ENCODE results near the gene DDHD1.
A peak's percentile ranks its signal among the peaks of the same experiment; 100 is the strongest.

Gene DDHD1

DNA sequence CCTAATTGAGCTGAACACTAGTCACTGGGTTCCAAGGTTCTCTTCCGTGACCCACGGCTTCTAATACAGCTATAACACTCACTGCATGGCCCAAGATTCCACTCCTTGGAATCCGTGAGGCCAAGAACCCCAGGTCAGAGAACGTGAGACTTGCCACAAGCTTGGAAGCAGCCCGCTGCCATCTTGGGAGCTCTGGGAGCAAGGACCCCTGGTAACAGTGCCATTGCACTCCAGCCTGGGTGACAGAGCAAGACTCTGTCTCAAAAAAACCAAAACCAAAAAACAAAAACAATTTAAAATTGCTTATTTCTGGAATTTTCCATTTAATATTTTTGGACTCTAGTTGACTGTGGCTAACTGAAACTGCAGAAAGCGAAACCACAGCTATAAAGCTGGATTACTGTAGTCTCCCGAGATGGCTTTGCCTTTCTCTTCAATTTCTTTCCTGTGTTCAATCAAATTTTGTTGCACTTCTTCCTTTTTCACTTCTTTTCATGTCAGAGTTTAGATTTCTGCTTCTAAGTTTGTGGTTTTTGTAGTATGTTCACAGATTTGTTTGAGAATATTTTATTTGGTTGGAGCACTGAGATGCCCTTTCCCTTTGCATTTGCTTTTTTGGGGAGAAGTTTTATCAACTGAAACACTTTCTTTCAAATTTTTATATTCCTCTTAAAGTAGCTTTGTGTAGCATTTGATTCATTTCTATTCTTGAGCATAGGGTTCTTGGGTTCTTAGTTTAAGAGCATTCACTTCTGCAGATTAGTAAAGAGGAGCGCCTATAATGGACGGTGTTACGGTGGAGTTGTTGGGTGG lies 44.6 kb downstream of the DDHD1 start:
- peaks cover 88% of the 10 kb centered on the region for H3K79me2 ChIP-seq (ENCODE audit: insufficient read depth, low read length)
- no peaks in the 10 kb centered on the region for H4K20me1 ChIP-seq (ENCODE audit: insufficient read depth, low read length)
- no peak for TF ChIP-seq EZH2 (IDR thresholded peaks at IDR 0.05; ENCODE audit: borderline replicate concordance, low read depth, low read length, severe bottlenecking)
- TF ChIP-seq, protein P1, sequence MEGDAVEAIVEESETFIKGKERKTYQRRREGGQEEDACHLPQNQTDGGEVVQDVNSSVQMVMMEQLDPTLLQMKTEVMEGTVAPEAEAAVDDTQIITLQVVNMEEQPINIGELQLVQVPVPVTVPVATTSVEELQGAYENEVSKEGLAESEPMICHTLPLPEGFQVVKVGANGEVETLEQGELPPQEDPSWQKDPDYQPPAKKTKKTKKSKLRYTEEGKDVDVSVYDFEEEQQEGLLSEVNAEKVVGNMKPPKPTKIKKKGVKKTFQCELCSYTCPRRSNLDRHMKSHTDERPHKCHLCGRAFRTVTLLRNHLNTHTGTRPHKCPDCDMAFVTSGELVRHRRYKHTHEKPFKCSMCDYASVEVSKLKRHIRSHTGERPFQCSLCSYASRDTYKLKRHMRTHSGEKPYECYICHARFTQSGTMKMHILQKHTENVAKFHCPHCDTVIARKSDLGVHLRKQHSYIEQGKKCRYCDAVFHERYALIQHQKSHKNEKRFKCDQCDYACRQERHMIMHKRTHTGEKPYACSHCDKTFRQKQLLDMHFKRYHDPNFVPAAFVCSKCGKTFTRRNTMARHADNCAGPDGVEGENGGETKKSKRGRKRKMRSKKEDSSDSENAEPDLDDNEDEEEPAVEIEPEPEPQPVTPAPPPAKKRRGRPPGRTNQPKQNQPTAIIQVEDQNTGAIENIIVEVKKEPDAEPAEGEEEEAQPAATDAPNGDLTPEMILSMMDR (IDR thresholded peaks at IDR 0.05; ENCODE audit: borderline replicate concordance, extremely low read depth, low read length, poor library complexity, severe bottlenecking): no peak
- H3K27ac ChIP-seq (ENCODE audit: low read length): peak overlapping the region; percentile 96
- H3K4me1 ChIP-seq (ENCODE audit: insufficient read depth, low read length): peaks cover 49% of the 10 kb centered on the region
- peak overlapping the region; percentile 34 to 59 for H3K4me3 ChIP-seq (ENCODE audit: low read depth in 1 of 2, low read length in 2 of 2)
- H3K9ac ChIP-seq (ENCODE audit: low read depth, low read length): peak overlapping the region; percentile 75
- ATAC-seq (ENCODE audit: insufficient read depth, low read depth): peak; percentile 44
- H3K27me3 ChIP-seq (ENCODE audit: insufficient read depth, low read length, poor library complexity): no peaks in the 10 kb centered on the region
- H3K36me3 ChIP-seq (ENCODE audit: insufficient read depth, low read length): peaks cover 6% of the 10 kb centered on the region
- peaks cover 4% of the 10 kb centered on the region for H3K9me3 ChIP-seq (ENCODE audit: insufficient read depth, low read length, severe bottlenecking)
- peak overlapping the region; percentile 81 for H3K4me2 ChIP-seq (ENCODE audit: insufficient read depth, low read length)
- peak; percentile 59 for DNase-seq
- H2AFZ ChIP-seq (ENCODE audit: low read depth, low read length): peak overlapping the region; percentile 67

DNA sequence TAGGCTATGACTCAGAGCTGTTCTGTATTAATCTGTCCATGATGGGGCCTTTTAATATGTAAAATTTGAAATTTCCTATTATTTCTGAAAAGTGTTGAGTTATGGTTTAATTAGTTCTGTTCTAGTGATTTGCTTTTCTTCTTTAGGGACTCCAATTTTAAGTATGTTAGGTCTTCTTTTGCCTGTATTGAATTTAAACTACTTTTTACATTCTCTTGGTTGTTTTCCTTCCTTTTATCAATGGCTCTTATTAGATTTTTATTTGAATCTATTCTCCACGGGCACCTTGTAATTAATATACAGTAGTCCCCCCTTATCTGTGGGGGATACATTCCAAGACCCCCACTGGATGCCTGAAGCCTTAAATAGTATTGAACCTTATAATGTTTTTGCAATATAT lies 46.4 kb downstream of the DDHD1 start:
- TF ChIP-seq, protein P1 (IDR thresholded peaks at IDR 0.05; ENCODE audit: borderline replicate concordance, extremely low read depth, low read length, poor library complexity, severe bottlenecking): no peak
- no peak for TF ChIP-seq EZH2 (IDR thresholded peaks at IDR 0.05; ENCODE audit: borderline replicate concordance, low read depth, low read length, severe bottlenecking)
- Histone ChIP-seq H3K36me3 (ENCODE audit: insufficient read depth, low read length) (peaks cover 21% of the 10 kb centered on the region), H3K27ac (ENCODE audit: low read length) (no peak overlapping the region), H3K27me3 (ENCODE audit: insufficient read depth, low read length, poor library complexity) (no peaks in the 10 kb centered on the region), H4K20me1 (ENCODE audit: insufficient read depth, low read length) (no peaks in the 10 kb centered on the region), H3K4me2 (ENCODE audit: insufficient read depth, low read length) (no peak overlapping the region), H3K4me3 (ENCODE audit: low read depth in 1 of 2, low read length in 2 of 2) (no peak overlapping the region), H3K4me1 (ENCODE audit: insufficient read depth, low read length) (peaks cover 43% of the 10 kb centered on the region), H3K9ac (ENCODE audit: low read depth, low read length) (no peak overlapping the region), H3K79me2 (ENCODE audit: insufficient read depth, low read length) (peaks cover 73% of the 10 kb centered on the region), H2AFZ (ENCODE audit: low read depth, low read length) (no peak overlapping the region), H3K9me3 (ENCODE audit: insufficient read depth, low read length, severe bottlenecking) (peaks cover 4% of the 10 kb centered on the region)
- DNase-seq (no peak), ATAC-seq (ENCODE audit: insufficient read depth, low read depth) (no peak)

DNA sequence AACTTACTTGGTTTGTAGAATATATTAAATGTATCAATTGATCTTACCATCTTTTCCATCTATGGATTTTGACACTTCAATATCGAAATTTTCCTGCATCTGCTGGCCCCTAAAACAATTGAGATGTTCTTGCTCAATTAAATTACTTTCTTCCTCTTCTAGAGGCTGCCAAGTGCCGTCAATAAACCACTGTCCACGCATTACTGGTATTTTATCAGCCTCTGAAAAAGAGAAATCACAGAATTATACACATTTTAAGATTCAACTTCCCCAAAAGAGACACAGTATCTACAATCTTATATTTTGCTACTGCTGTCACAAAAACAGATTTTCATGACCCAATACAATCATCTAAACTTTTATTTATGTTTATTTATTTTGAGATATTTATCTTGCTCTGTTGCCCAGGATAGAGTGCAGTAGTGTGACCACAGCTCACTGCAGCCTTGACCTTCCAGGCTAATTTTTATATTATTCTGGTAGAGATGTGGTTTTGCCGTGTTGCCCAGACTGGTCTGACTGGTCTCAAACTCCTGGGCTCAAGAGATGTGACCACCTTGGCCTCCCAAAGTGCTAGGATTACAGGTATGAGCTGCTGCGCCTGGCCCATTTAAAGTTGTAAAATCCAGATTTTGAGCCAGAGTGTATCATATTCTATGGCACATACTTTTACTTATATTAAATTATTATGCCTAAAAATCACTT lies 49.3 kb downstream of the DDHD1 start:
- no peak overlapping the region for H3K27ac ChIP-seq (ENCODE audit: low read length)
- no peak overlapping the region for H3K9ac ChIP-seq (ENCODE audit: low read depth, low read length)
- H2AFZ ChIP-seq (ENCODE audit: low read depth, low read length): no peak overlapping the region
- peaks cover 62% of the 10 kb centered on the region for H3K79me2 ChIP-seq (ENCODE audit: insufficient read depth, low read length)
- peaks cover 45% of the 10 kb centered on the region for H3K36me3 ChIP-seq (ENCODE audit: insufficient read depth, low read length)
- peaks cover 4% of the 10 kb centered on the region for H3K9me3 ChIP-seq (ENCODE audit: insufficient read depth, low read length, severe bottlenecking)
- no peak overlapping the region for H3K4me2 ChIP-seq (ENCODE audit: insufficient read depth, low read length)
- DNase-seq (no peak), ATAC-seq (ENCODE audit: insufficient read depth, low read depth) (no peak)
- peaks cover 16% of the 10 kb centered on the region for H3K4me1 ChIP-seq (ENCODE audit: insufficient read depth, low read length)
- no peak for TF ChIP-seq EZH2 (IDR thresholded peaks at IDR 0.05; ENCODE audit: borderline replicate concordance, low read depth, low read length, severe bottlenecking)
- TF ChIP-seq, protein P1 (IDR thresholded peaks at IDR 0.05; ENCODE audit: borderline replicate concordance, extremely low read depth, low read length, poor library complexity, severe bottlenecking): no peak
- no peak overlapping the region for H3K4me3 ChIP-seq (ENCODE audit: low read depth in 1 of 2, low read length in 2 of 2)
- H3K27me3 ChIP-seq (ENCODE audit: insufficient read depth, low read length, poor library complexity): no peaks in the 10 kb centered on the region
- H4K20me1 ChIP-seq (ENCODE audit: insufficient read depth, low read length): no peaks in the 10 kb centered on the region
